ENCODE data around the gene CLEC3A.

DNA sequence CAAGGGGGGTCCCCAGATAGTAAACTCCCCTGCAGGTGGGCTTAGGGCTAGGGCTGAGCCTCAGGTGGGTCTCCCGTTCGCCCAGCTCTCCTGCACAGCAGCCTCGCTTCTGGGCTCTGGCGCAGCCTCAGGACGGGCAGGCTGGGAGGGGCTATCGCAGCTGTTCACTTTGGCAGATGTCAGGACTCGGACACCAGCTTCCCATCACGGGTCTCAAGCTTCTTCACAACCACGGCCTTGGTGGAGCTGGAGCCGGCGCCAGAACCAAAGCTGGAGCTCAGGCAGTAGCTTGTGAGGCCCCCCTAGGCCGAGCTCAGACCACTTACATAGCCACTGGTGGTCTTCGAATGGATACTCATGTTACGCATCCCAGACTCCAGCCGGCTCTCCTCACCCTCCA is 26.0 kb downstream of the CLEC3A start:
- TF ChIP-seq POLR2A (IDR thresholded peaks at IDR 0.05), result no peak
- TF ChIP-seq, protein P1, sequence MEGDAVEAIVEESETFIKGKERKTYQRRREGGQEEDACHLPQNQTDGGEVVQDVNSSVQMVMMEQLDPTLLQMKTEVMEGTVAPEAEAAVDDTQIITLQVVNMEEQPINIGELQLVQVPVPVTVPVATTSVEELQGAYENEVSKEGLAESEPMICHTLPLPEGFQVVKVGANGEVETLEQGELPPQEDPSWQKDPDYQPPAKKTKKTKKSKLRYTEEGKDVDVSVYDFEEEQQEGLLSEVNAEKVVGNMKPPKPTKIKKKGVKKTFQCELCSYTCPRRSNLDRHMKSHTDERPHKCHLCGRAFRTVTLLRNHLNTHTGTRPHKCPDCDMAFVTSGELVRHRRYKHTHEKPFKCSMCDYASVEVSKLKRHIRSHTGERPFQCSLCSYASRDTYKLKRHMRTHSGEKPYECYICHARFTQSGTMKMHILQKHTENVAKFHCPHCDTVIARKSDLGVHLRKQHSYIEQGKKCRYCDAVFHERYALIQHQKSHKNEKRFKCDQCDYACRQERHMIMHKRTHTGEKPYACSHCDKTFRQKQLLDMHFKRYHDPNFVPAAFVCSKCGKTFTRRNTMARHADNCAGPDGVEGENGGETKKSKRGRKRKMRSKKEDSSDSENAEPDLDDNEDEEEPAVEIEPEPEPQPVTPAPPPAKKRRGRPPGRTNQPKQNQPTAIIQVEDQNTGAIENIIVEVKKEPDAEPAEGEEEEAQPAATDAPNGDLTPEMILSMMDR (IDR thresholded peaks at IDR 0.05), result no peak
- TF ChIP-seq POLR2AphosphoS5 (IDR thresholded peaks at IDR 0.05; ENCODE audit: insufficient read depth in 1 of 2, low read depth in 1 of 2), result no peak

Measured in vagina (tissue), 2 donors.